Kidney (tissue), 14 donors: Measurements from ENCODE around the gene FAM193B. TPM values are rescaled to one million over a fixed set of nuclear protein-coding genes. Genes with fewer than 3 reads are reported as not detected.

Experiments used
- DNase-seq, 5 donors: peaks; one replicate each; pipeline ENCODE4 v3.0.0-alpha.2; 2013 to 2020
- FAIRE-seq: peaks from 2 replicates; lab custom pipeline; 2012; peaks lifted over from hg19 to GRCh38; lab: Jason Lieb, UNC
- H3K27ac ChIP-seq, 2 donors: one replicate each; pipeline ENCODE4 v1.7.0; 2013; ENCODE audit warnings: low read depth in 2 of 2, low read length in 2 of 2, inconsistent platforms in 1 of 2
- H3K27me3 ChIP-seq: one replicate; pipeline ENCODE4 v1.7.1; 2013; ENCODE audit warnings: low read length, inconsistent platforms; ENCODE audit not compliant: control insufficient read depth, insufficient read depth
- H3K36me3 ChIP-seq, 3 donors: one replicate each; pipeline versions ENCODE4 v1.7.0 to v1.7.1; 2013; ENCODE audit warnings: low read length in 3 of 3, control low read depth in 1 of 3, inconsistent platforms in 1 of 3; ENCODE audit not compliant: insufficient read depth in 3 of 3, control insufficient read depth in 2 of 3
- H3K4me1 ChIP-seq, 3 donors: one replicate each; pipeline versions ENCODE4 v1.7.0 to v1.7.1; 2013; ENCODE audit warnings: low read length in 3 of 3, inconsistent platforms in 1 of 3, low read depth in 1 of 3; ENCODE audit not compliant: control insufficient read depth in 2 of 3, insufficient read depth in 2 of 3
- H3K4me3 ChIP-seq, 3 donors: one replicate each; pipeline versions ENCODE4 v1.7.0 to v1.8.1; 2013; ENCODE audit warnings: low read length in 3 of 3, control low read depth in 1 of 3, inconsistent platforms in 1 of 3
- H3K9ac ChIP-seq, 3 donors: one replicate each; pipeline versions ENCODE4 v1.7.0 to v1.7.1; 2013; ENCODE audit warnings: low read length in 3 of 3, control low read depth in 1 of 3, inconsistent platforms in 1 of 3
- H3K9me3 ChIP-seq, 3 donors: one replicate each; pipeline versions ENCODE4 v1.7.0 to v1.7.1; 2013; ENCODE audit warnings: low read length in 3 of 3, control low read depth in 1 of 3, inconsistent platforms in 1 of 3; ENCODE audit not compliant: control insufficient read depth in 2 of 3, insufficient read depth in 1 of 3
- intact Hi-C: fragments of 100-400 bp; cut with DNase I; formaldehyde crosslinking; loops from one replicate; pipeline ENCODE4 v1.11.1; 2022
- polyA plus RNA-seq: library from polyadenylated mRNA; stranded (reverse); fragments of 350-450 nt; fragmentation: Illumina TruSeq; extraction: RNeasy Lipid Tissue Mini Kit (QIAGEN cat#74804); gene quantifications from one replicate; pipeline ENCODE4 v1.2.3, GENCODE V29; 2014; ENCODE audit warnings: low read depth, low replicate concordance; ENCODE audit not compliant: insufficient read depth
- total RNA-seq: library from RNA; stranded (reverse); fragmentation: NEBNext Ultra II Directional; extraction: Animal tissue kit (Norgen Biotek cat#: 25700); gene quantifications from one replicate; pipeline ENCODE4 v1.2.1, GENCODE V29; 2021
- TF ChIP-seq, protein P1 (sequence below): IDR thresholded peaks from 3 replicates; pipeline ENCODE4 v1.5.1; 2012; ENCODE audit warnings: mild to moderate bottlenecking, moderate library complexity, borderline replicate concordance; ENCODE audit not compliant: insufficient read depth; ENCODE audit errors: extremely low read depth
- donor health status: control.
- donor health status: control.
- donor health status: control.
- donor health status: control.
- donor health status: control.
- donor health status: DM: yes; HTN: yes; CAD: no.
- donor health status: Normal renal cell carcinoma (clear cell type).

Gene FAM193B
- total and polyA plus RNA-seq, 2 donors from 2014 or later, result 61.0 to 77.8 TPM

DNA sequence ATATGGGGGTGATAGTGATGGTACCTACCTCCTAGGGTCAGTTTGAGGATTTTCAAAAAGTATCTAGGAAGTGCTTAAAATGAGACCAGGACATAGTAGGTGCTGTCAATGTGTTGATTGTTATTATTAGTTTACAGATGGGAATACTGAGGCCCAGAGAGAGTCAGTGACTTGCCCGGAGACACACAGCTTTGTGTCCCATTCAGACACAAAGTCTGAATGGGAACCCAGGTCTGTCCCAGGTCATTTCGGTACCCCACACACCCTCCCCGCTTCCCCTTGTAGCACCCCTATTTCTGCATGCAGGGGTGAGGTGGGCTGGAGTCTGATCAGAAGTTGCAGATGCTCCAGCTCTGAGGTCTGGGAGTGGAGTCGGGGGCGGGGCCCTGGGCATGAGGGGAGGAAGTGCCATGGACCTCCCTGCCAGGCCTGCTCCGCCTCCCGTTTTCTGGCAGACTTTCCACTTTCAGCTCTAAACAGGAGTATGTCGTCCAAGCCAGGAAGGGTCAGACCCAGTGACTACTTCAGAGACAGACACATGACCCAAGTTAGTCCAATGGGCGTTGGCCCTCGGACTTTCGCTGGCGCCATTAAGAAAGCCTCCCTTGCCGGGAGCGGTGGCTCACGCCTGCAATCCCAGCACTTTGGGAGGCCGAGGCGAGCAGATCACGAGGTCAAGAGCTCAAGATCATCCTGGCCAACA lies 77.7 kb downstream of the FAM193B start:
- H3K9me3 ChIP-seq, result no peaks in the 10 kb centered on the region
- intact Hi-C loops, result no loop called here
- TF ChIP-seq, protein P1, sequence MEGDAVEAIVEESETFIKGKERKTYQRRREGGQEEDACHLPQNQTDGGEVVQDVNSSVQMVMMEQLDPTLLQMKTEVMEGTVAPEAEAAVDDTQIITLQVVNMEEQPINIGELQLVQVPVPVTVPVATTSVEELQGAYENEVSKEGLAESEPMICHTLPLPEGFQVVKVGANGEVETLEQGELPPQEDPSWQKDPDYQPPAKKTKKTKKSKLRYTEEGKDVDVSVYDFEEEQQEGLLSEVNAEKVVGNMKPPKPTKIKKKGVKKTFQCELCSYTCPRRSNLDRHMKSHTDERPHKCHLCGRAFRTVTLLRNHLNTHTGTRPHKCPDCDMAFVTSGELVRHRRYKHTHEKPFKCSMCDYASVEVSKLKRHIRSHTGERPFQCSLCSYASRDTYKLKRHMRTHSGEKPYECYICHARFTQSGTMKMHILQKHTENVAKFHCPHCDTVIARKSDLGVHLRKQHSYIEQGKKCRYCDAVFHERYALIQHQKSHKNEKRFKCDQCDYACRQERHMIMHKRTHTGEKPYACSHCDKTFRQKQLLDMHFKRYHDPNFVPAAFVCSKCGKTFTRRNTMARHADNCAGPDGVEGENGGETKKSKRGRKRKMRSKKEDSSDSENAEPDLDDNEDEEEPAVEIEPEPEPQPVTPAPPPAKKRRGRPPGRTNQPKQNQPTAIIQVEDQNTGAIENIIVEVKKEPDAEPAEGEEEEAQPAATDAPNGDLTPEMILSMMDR, result no peak
- H3K4me3 ChIP-seq, result no peak overlapping the region
- peaks cover 0 to 9% (median 0%) of the 10 kb centered on the region in 3 donors for H3K4me1 ChIP-seq
- H3K27me3 ChIP-seq, result no peaks in the 10 kb centered on the region
- no peaks in the 10 kb centered on the region for H3K36me3 ChIP-seq
- no peak overlapping the region for H3K27ac ChIP-seq
- no peak for FAIRE-seq
- no peak overlapping the region for H3K9ac ChIP-seq
- peak in 1 of 5 donors; percentile 78 for DNase-seq

DNA sequence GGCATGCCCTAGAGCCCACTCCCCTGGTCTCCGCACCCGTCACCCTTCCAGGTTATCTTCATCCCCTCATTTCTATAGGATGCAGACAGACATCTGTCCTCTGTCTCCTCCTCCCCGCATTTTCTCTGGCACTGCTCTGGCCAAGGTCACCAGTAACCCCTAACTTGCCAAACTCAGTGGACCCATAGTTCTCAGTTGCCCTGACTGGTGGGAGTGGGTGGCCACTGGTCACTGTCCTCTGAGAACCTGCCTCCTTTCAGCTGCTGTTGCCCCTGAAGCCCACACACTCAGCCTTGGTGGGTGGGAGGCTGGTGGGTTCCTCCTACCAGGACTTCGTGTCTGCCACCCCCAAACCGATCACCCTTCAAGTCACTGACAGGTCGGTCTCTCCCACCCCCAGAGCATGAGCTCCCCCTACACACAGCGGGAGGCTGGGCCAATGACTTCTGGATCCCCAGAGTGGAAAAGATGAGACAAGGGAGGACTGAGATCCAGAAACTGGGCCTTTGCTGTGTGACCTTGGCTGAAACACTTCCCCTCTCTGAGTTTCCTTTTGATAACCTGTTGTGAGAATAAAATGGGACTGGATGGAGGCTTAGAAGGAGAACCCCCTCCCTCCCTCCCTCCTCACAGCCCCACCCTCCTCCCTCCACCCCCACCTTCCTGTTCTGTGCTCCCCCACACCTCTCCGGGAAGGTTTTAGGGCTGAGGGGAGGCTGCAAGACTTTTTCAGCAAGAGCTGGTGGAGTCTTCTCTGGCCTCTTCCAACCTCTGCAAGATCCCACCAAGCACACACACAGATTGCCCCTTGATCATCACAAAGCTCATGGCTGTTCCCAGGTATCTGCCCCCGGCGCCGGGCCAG lies 78.6 kb downstream of the FAM193B start:
- TF ChIP-seq, protein P1, result no peak
- H3K27ac ChIP-seq, result no peak overlapping the region
- H3K4me3 ChIP-seq, result no peak overlapping the region
- intact Hi-C loops, result no loop called here
- H3K9ac ChIP-seq, result no peak overlapping the region
- no peaks in the 10 kb centered on the region for H3K36me3 ChIP-seq
- H3K27me3 ChIP-seq, result no peaks in the 10 kb centered on the region
- FAIRE-seq, result no peak
- peaks cover 0 to 9% (median 0%) of the 10 kb centered on the region in 3 donors for H3K4me1 ChIP-seq
- no peak for DNase-seq
- no peaks in the 10 kb centered on the region for H3K9me3 ChIP-seq

DNA sequence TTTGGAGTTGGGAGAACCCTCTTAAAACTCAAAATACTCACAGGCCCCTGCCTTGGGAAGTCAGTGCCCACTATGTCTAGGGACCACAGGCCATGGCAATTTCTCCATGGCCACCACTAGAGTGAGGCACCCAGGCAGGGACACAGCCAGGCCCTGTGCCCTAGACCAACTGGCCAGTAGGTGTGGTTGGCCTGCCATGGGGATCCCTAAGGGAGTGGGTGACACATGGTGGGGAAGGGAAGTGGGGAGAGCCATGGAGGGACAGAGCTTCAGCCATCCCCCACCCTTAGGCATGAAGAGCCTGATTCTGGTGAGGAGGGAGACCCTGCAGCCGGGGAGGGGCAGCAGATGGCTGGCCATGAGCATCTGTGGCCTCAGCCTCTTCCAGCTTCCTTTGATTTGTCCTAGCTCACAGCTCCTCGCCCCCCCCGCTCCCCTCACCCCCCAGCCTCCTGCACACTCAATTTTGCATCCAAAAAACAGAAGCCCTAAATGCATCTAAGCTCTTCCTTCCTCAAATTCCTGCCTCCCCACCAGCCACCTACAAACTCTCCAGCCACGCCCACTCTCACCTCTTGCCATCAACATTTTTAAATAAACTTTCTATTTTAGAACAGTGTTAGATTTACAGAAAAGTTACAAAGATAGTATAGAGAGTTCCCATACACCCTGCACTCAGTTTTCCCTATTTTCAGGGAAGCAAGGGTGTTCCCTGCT lies 79.4 kb downstream of the FAM193B start:
- Histone ChIP-seq H3K27me3 (no peaks in the 10 kb centered on the region), H3K9me3 (no peaks in the 10 kb centered on the region), H3K27ac (no peak overlapping the region), H3K36me3 (no peaks in the 10 kb centered on the region), H3K4me1 (peaks cover 0 to 15% (median 0%) of the 10 kb centered on the region in 3 donors), H3K9ac (no peak overlapping the region), H3K4me3 (no peak overlapping the region)
- intact Hi-C loops, result no loop called here
- DNase-seq (no peak), FAIRE-seq (no peak)
- TF ChIP-seq, protein P1, result no peak
